Muscle layer of colon (tissue), 2 donors: Measurements from ENCODE around the gene ABTB1.

Experiments
- H3K27ac ChIP-seq: one replicate; pipeline ENCODE4 v1.7.0; 2013; ENCODE audit warnings: low read depth, mild to moderate bottlenecking, low read length, moderate library complexity
- H3K27me3 ChIP-seq, 2 donors: one replicate each; pipeline ENCODE4 v1.7.0; 2013; ENCODE audit warnings: low read length in 2 of 2, mild to moderate bottlenecking in 2 of 2; ENCODE audit not compliant: insufficient read depth in 2 of 2, control insufficient read depth in 1 of 2
- H3K36me3 ChIP-seq: one replicate; pipeline ENCODE4 v1.7.0; 2013; ENCODE audit warnings: mild to moderate bottlenecking, low read length; ENCODE audit not compliant: insufficient read depth
- H3K4me1 ChIP-seq: one replicate; pipeline ENCODE4 v1.7.0; 2013; ENCODE audit warnings: mild to moderate bottlenecking, low read length; ENCODE audit not compliant: insufficient read depth
- H3K4me3 ChIP-seq, 2 donors: one replicate each; pipeline ENCODE4 v1.7.0; 2013; ENCODE audit warnings: low read length in 2 of 2, low read depth in 1 of 2, mild to moderate bottlenecking in 1 of 2, moderate library complexity in 1 of 2
- H3K9ac ChIP-seq: one replicate; pipeline ENCODE4 v1.7.0; 2013; ENCODE audit warnings: low read length
- H3K9me3 ChIP-seq: one replicate; pipeline ENCODE4 v1.7.0; 2013; ENCODE audit warnings: mild to moderate bottlenecking, low read length
- donor health status: abdominal sarcoma.
- donor health status: Adenocarcinoma of cecum.

The ABTB1 gene

GRCh38 chr3:127637971-127638370 is 34.8 kb upstream of the ABTB1 start:
- Histone ChIP-seq H3K9ac (no peak overlapping the region), H3K4me1 (no peaks in the 10 kb centered on the region), H3K36me3 (no peaks in the 10 kb centered on the region), H3K27ac (no peak overlapping the region), H3K27me3 (no peaks in the 10 kb centered on the region), H3K4me3 (no peak overlapping the region), H3K9me3 (no peaks in the 10 kb centered on the region)

DNA sequence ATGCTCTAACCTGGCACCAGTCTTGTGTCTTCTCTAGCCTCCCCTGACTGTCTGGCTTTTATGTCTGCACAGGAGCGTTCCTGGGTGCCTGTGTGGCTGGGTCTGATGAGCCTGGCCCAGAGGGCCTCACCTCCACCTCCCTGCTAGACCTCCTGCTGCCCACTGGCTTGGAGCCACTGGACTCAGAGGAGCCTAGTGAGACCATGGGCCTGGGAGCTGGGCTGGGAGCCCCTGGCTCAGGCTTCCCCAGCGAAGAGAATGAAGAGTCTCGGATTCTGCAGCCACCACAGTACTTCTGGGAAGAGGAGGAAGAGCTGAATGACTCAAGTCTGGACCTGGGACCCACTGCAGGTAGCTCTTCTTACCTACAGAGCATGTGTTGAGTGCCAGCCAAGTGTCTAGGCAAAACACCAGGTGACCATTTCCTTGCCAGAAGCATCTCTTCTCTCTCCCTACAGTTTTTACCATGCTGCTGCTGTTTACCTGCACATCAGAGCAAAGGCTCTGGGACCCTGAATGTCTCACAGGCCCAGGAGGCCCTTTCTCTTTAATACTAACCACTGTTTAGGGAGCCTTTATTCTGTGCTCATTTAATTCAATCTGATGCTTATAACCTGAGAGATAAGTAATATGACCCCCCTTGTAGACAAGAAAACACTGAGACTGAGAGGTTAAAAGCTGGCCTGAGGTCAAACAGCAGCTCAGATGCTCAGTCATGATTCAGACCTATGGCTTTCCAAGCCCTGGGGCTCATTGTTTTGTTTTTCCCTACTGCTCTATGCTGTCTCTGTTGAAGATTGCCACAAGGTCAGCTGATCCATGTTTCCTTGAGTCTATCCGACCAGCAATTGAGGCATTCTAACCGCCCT is 33.3 kb upstream of the ABTB1 start:
- H3K4me1 ChIP-seq, result no peaks in the 10 kb centered on the region
- H3K9ac ChIP-seq, result no peak overlapping the region
- no peaks in the 10 kb centered on the region for H3K9me3 ChIP-seq
- H3K27me3 ChIP-seq, result no peaks in the 10 kb centered on the region
- no peaks in the 10 kb centered on the region for H3K36me3 ChIP-seq
- no peak overlapping the region for H3K4me3 ChIP-seq
- no peak overlapping the region for H3K27ac ChIP-seq

DNA sequence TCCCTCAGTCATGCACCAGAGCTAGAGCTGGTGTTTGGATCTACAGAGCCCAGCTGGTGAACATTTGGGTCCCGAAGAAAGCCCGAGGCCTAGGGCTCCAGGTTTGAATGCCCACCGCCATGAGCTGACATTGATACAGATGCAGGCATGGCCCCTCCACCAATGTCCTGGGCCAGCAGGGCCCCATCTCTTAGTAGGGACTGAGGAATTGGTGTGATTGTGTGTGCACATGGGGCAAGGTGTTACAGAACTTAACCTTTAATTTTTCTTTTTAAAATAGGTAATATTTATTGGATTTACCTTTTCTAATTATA is 32.8 kb upstream of the ABTB1 start:
- no peaks in the 10 kb centered on the region for H3K27me3 ChIP-seq
- no peaks in the 10 kb centered on the region for H3K36me3 ChIP-seq
- no peaks in the 10 kb centered on the region for H3K9me3 ChIP-seq
- H3K4me1 ChIP-seq, result no peaks in the 10 kb centered on the region
- no peak overlapping the region for H3K27ac ChIP-seq
- no peak overlapping the region for H3K9ac ChIP-seq
- H3K4me3 ChIP-seq, result no peak overlapping the region

DNA sequence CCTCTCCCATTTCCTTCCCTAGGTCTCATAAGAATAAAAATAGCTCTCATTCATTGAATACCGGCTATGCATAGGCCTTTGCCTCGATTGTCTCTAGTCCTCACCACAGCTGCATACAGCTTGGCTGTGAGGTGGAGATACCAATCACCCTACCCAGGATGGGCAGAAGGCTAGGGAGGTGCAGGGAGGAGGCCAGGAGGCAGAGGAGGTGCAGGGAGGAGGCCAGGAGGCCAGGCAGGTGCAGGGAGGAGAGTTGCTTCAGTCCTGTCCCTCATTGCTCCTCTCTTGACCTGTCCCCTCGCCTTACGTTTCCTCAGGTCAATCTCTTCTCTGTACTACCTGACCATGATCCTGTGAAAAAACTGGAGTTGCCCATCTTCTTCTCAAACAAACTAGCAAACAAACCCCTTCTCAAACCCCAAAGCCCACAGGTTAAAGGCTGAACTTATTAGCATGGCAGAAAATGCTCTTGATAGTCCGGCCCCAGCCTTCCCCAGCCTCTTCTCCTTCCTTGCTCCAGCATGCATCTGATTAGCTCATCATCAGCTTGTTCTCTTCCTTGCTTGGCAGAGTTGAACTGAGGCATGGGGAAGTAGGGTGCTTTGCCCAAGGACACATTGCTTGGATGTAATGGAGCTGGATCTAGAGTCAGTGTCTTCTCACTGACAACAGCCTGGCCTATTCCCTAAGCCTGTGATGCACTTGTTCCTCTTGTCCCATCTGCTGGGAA is 27.9 kb upstream of the ABTB1 start:
- Histone ChIP-seq H3K4me1 (no peaks in the 10 kb centered on the region), H3K27me3 (no peaks in the 10 kb centered on the region), H3K36me3 (no peaks in the 10 kb centered on the region), H3K4me3 (no peak overlapping the region), H3K9ac (no peak overlapping the region), H3K27ac (no peak overlapping the region), H3K9me3 (no peaks in the 10 kb centered on the region)

GRCh38 chr3:127645371-127646015 is 27.3 kb upstream of the ABTB1 start:
- no peaks in the 10 kb centered on the region for H3K9me3 ChIP-seq
- no peaks in the 10 kb centered on the region for H3K36me3 ChIP-seq
- H3K27ac ChIP-seq, result no peak overlapping the region
- H3K9ac ChIP-seq, result no peak overlapping the region
- no peak overlapping the region for H3K4me3 ChIP-seq
- no peaks in the 10 kb centered on the region for H3K4me1 ChIP-seq
- no peaks in the 10 kb centered on the region for H3K27me3 ChIP-seq

DNA sequence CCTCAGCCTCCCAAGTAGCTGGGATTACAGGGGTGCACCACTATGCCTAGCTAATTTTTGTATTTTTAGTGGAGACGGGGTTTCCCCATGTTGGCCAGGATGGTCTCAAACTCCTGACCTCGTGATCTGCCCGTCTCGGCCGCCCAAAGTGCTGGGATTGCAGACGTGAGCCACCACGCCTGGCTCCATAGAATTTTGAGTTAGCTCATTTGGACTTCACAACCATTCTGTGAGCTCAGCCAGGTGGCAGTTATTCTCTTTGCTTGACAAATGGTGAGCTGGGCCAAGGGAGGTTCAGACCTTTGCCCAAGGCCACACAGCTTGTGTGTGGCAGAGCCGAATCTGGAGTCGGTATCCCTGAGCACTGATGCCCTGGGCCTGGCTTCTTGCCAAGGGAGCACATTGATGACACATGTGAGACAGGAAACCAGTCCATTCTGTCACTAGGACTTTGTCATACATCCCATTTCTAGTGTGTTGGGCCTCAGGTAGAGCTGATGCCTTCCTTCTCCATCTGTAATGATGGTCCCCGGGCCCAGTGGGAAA is 26.2 kb upstream of the ABTB1 start:
- Histone ChIP-seq H3K4me3 (no peak overlapping the region), H3K9me3 (no peaks in the 10 kb centered on the region), H3K4me1 (no peaks in the 10 kb centered on the region), H3K36me3 (no peaks in the 10 kb centered on the region), H3K9ac (no peak overlapping the region), H3K27ac (no peak overlapping the region), H3K27me3 (no peaks in the 10 kb centered on the region)

DNA sequence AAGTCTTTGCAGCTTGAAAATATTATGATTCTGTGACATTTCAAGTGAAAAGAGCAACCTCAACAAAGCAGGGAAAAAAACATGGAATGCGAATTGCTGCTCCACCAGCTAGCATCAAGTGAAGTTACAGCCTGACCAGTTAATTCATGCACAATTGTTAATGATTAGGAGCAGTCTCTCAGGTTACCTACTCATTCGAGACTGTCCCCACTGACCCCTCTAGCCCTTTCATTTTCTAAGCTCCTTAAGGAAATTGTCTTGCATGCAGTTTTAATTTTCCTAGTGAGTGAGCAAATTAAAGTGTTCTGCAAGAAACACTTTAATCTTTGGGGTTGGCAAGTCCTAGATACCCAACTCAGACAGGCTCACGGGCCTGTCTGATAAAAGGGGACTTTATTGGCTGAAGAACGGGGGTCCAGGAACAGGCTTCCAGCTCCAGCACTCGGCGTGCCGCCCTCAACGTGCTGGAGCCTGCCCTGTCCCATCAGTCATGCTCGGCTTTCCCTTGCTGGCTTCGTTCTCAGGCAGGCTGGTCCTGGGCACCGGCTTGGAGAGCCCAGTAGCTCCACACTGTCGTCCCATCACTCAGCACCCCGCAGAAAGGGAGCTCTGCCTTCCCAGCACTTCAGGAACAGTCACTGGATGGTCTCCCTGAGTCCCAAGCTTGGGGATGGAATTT is 25.4 kb upstream of the ABTB1 start:
- Histone ChIP-seq H3K36me3 (no peaks in the 10 kb centered on the region), H3K27me3 (no peaks in the 10 kb centered on the region), H3K4me1 (no peaks in the 10 kb centered on the region), H3K9me3 (no peaks in the 10 kb centered on the region), H3K9ac (no peak overlapping the region), H3K27ac (no peak overlapping the region), H3K4me3 (no peak overlapping the region)

- no peaks in the 10 kb centered on the region for H3K27me3 ChIP-seq
- no peaks in the 10 kb centered on the region for H3K4me1 ChIP-seq
- H3K36me3 ChIP-seq, result no peaks in the 10 kb centered on the region
- no peaks in the 10 kb centered on the region for H3K9me3 ChIP-seq
- no peak overlapping the region for H3K4me3 ChIP-seq
- H3K27ac ChIP-seq, result no peak overlapping the region
- no peak overlapping the region for H3K9ac ChIP-seq
Observed at GRCh38 chr3:127647845-127648204, 24.9 kb upstream of the ABTB1 start.

GRCh38 chr3:127650236-127650635 is 22.5 kb upstream of the ABTB1 start:
- Histone ChIP-seq H3K36me3 (no peaks in the 10 kb centered on the region), H3K4me1 (no peaks in the 10 kb centered on the region), H3K27me3 (no peaks in the 10 kb centered on the region), H3K27ac (no peak overlapping the region), H3K9me3 (no peaks in the 10 kb centered on the region), H3K9ac (no peak overlapping the region), H3K4me3 (no peak overlapping the region)

DNA sequence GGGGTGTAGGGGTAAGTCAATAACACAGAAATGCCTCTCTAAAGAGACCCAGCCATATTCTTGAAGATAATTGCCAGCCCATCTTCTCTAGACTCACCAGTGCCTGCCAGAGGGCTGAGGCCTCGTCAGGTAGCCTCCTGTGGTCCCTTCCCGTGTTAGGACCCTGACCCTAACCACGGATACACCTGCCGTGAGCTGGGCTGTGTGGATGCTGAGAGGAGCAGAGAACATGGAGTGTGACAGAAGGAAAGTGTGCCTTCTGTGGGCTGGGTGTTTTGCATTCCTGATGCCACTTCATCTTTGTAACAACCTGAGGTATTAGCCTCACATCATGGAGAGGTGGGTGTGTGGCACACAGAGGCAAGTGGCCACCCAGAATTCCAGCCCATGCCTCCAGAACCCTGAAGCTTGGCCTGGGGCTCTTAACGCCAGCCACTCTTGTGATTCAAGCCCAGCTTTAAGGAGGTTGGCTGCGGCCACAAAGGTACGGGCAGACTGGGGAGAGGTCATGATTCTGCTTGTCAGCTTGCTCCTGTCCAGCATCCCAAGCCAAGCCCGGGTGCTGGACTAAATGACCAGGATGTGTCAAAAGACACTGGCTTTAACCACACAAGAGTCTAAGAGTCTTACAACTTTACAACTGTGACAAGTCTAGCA is 21.1 kb upstream of the ABTB1 start:
- H3K4me3 ChIP-seq, result no peak overlapping the region
- no peaks in the 10 kb centered on the region for H3K36me3 ChIP-seq
- no peak overlapping the region for H3K27ac ChIP-seq
- no peak overlapping the region for H3K9ac ChIP-seq
- H3K9me3 ChIP-seq, result no peaks in the 10 kb centered on the region
- peaks cover 4% of the 10 kb centered on the region for H3K4me1 ChIP-seq
- no peaks in the 10 kb centered on the region for H3K27me3 ChIP-seq
